DLD1 (cell line): ENCODE measurements around the gene MRPS9.

Source experiments
- in situ Hi-C: cut with HindIII; loops from 2 replicates; pipeline ENCODE4 v1.10.0; 2017; ENCODE audit warnings: low sequenced_read_pairs

Gene MRPS9

DNA sequence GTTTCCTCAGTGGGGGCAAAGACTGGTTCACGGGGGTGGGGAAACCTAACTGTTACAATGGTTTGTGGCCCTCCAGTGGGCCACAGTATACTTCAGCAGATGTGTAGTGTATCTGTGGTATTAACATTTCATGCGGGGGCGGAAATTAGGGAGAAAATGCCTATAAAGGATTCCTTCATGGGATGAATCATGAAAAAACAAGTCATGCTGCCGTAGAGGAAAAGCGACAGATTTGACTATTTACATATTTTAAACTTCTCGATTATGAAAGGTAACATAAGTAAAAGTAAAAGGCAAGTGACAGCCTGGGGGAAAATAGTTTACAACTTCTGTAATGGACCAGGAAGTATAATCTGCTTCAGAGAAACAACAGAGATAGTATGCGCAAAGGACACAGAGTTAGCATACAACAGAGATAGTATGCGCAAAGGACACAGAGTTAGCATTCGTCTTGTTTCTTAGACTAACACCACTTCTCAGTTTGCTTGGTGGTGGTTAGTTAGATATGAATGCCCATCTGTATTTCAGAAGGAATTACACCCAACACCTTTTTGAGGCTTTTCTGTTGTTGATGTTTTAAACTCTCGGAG, 41.1 kb downstream of the MRPS9 start:
- in situ Hi-C loops: no loop called here

DNA sequence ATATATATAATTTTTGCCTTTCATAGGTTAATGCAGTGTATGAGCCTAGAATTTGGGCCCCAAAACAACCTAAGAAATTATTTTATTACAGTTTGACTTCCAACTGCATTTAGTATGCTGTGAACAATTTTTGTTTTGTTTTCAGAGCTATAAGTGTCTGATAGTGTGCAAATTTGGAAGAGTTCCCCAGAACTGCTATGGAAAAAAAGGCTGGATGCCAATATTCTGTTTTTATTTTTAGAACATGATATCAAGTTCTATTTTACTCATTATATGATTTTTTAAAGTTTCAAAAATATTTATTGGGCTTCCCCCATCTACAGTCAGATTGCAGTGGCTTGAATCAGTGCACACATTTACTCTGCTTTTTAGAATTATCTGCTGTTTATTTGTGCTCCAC, 42.6 kb downstream of the MRPS9 start:
- in situ Hi-C loops: no loop called here

DNA sequence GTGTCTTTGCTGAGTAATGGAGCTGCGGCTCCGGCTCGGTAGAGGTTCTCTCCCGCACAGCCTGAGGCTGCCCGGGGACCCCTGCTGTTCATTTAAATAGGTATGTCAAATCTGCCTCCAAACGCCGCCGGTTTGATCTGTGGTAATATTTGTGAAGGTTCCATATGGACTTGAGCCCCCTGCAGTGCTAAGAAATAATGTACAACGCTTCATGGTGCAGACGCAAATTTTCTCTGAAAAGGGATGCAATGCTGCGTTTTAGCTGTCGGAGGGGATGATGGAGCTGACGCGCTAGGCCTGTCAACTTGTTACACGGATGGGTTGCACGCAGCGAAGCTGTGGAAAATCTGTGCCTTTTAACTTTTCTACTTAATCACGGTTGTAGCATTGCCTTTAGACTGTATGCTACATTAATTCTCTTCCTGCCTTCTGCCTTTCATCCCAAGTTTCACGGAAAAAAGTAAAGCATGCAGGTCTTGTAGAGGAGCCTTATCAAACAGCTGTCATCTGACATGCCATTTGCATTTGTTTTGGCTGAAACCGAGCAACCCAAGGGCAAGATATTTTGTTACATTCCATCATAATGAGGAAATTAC, 43.2 kb downstream of the MRPS9 start:
- in situ Hi-C loops: no loop called here

DNA sequence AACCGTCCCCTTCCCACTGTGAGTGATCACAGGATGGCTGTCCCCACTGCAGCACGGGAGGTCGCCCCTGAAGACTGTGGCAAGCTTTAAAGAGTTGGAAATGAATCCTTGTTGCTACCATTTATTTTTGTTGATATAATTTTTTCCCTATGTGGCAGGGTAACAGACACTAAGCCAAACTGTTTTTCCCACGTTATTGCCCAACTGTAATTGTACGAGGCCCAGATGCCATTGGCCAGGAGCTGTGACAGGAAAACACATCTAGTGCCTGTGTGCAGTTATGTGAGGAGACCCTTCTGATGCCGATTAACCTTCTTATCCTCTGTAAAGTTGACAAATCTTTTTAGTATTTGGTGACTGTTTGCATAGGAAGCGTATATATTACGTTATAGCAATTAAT, 44.2 kb downstream of the MRPS9 start:
- in situ Hi-C loops: no loop called here

DNA sequence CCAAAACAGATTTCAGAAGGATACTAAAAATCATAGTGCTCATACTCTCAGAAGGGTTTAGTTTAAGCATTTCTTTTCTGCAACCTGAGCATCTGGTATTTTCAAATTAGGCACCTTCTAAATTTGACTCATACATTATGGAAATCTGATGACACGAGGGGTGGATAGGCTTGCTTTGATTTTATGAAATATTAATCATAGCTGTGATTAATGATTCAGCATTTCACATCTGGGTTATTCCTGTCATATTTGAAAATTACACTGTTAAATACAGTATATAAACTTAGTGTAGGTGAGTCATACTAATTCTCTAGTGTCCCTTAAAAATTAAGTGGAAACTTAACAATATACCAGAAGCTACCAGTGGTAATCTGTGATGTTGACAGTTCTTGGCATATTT, 47.7 kb downstream of the MRPS9 start:
- in situ Hi-C loops: no loop called here

DNA sequence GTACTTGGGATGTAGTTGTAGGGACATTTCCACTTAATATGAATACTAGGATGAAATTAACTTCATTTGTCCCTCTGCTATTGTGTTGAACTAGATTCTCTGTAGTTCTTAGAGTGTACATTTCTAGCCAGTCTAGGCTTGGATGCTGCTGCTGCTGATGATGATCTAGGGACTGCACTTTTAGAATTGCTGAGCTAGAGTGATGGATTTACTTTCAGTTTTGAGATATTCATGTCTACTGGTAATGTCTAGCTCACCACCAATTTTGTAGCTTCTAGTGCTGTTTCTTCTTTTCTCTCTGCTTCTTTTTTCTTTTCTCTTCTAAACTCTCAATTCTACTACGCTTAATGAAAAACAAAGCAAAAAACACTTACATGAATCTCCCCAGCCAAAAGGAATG, 49.4 kb downstream of the MRPS9 start:
- in situ Hi-C loops: no loop called here

DNA sequence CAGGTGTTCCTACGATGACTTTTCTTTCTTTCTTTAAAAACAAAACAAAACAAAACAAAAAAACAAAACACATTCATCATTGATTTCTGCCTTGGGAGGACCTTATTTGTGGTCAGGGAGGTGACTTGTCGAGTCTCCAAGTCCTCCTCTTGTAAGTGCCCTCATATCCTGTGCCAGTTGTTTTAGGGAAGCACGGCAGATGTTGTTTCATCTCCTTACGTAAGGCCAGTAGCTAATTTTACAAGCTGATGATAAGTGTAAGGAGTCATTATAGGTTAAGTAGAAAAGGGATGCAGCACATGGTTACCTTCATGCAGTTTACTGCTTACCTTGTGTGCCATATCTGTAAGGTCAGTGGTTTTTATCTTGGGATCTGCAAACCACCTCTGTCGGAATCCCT, 52.2 kb downstream of the MRPS9 start:
- in situ Hi-C loops: no loop called here

DNA sequence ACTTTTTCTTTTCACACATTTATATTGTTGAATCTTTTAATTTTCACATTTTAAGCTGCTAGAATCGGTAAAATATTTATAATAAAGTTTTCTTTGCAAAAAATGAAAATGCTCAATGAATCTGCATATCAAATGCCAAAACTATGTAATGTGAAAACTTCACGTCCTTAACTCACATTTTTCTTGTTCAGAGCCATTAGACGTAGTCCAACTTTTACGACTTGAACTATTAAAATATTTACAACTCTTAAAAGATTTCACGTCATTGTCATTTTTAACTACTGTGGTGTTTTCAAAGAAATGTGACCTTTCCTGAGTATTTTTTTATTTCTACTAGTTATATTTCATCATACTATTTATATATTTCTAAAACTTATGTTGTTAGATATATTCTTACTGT, 54.9 kb downstream of the MRPS9 start:
- in situ Hi-C loops: no loop called here

DNA sequence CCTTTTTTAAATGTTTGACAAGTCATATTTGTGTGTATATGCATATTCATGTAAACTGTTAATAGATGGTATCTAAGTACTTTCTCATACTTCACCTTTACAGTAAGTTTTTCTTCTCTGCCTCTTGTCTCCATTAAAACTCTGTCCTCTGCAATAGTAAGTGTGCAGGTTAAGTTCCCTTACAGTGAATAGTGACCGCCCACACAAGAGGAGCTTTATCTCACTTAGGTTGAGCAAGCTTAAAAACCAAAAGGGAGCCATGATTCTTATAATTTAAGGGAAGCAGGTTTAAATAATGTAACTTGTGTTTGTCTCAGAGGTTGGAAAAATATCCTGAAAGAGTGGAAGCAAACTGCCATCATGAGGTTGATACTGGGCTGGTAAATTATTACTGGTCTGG, 61.3 kb downstream of the MRPS9 start:
- in situ Hi-C loops: no loop called here

DNA sequence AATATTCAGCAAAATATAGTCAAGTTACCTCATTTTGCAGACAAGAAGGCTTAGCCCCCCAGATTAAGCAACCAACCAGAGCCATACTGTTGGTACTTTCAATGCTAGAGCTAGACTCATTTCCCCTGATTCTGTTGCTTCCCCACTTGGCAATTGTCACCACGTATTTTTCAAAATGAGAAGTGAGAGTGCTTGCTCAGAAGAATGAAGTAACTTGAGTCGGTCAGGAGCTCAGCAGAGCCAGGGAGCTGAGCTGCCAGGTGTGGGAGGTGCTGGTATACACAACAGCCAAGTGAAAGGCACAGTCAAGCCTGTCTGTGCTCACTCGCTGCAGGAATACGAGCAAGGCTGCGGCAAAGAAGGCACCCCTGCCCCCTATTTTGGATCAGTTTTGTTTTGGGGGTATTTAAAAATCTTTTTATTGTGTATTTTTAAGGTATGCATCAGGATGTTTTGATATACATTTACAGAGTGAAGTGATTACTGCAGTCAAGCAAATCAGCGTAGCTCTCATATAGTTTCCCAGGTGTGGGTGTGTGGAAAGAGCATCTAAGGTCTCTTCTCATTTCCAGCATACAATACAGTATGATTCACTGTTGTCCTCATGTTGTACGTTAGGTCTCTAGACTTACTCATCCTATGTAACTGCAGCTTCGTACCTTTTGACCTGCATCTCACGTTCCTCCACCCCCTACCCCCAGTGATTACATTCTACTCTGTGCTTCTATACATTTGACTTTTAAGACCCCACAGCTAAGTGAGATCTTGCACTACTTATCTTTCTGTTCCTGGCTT, 62.4 kb downstream of the MRPS9 start:
- in situ Hi-C loops: no loop called here

DNA sequence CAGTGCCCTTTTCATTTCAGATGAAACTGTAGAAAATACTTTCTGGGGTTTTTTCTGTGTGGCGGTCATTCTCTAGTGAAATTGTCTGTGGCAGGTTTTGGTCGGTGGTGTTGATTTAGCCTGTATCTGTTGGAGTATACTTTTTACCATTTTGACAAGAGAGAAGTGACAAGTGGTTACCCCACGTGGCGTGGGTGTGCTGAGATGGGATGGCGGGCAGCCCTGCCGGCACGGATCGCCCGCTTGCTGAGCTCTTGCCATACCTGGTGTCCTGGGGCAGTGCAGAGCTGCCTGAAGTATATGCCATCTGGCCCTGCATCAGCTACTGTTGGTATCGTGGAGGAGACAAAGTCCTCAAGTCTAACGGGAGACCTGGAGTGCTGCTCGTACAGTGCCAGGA, 64.1 kb downstream of the MRPS9 start:
- in situ Hi-C loops: no loop called here

DNA sequence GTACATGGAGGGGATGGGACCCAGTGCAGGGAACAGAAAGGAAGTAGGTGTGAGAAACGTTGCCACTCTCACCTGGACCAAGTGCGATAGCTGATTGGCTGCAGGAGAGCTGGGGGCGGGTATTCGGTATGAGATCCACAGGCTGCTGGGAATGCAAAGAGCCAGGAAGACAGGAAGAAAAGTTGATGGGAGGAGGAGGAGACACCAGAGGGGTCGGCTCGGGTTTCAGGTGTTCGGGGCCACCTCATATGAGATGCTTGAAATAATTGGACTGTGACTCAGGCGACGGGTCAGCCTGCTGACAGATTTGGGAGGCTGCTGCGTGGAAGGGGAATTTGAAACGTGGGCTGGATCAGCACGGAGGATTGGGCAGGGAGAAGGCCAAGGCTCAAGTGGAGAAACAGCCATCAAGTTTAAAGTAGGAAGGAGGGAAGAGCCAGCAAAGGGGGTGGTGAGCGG, 65.1 kb downstream of the MRPS9 start:
- in situ Hi-C loops: no loop called here

DNA sequence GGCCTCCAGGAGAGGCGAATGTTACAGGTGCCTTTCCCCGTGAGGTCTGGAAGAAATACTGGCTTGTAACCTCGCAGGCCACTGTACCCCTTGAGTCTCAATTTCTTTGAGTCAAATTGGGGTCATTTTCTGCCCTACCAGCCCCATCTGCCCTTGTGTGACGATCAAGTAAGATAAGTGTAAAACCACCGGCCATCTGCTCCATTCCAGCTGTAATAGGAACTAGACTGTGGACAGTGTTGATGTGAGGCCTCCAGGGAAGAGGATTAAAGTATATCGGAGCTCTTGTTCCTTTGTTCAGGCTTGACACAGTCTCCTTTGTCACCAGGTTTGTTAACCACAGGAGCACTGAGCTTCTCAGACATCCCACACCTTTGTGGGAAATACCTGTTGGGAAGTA, 65.6 kb downstream of the MRPS9 start:
- in situ Hi-C loops: no loop called here

DNA sequence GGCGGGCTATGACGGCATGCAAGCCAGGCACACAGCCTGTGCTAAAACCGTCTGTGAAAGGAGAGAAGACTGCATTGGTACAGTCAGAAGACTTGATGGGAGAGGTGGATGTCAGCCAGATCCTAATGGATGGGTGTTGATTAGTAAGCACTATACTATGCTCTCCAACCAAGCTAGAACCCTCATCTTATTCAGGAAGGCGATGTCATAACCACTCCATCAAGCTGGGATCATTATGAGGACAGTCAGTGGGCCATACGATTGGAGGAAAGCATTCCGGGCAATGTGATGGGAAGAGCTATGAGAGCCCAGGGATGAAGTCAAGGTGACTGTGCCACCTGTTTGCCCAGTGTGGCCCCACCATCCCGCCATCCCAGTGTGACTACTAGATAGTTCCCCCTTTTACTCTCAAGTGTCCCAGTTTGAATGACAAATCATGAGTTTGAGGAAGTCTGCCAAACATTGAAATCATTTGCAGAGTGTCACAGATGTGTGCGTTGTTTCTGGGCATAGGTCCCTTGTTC, 66.4 kb downstream of the MRPS9 start:
- in situ Hi-C loops: no loop called here

DNA sequence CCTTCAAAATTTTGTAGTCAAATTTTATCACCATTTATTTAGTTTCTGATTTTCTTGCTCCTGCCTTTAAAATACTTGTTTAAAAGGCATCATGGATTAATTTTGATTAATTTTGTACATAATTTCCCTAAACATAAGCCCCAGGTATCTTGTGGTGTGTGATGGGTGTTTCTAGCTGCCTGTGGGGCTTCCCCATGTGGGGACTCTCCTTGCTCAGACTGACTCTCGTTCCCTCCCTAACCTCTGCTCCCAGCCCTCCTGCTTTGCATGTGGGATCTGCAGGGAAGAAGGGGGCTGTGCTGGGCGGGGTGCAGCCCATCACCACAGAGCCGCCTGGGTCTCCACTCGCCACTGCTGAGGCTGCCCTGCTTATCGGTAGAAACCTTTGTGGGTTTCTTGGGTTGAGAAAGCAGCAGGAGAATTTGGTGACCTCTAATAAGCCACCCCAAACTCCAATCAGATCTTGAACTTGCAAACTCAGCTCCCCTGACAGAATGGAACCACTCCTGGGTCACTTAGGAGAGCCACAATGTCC, 72.5 kb downstream of the MRPS9 start:
- in situ Hi-C loops: no loop called here

DNA sequence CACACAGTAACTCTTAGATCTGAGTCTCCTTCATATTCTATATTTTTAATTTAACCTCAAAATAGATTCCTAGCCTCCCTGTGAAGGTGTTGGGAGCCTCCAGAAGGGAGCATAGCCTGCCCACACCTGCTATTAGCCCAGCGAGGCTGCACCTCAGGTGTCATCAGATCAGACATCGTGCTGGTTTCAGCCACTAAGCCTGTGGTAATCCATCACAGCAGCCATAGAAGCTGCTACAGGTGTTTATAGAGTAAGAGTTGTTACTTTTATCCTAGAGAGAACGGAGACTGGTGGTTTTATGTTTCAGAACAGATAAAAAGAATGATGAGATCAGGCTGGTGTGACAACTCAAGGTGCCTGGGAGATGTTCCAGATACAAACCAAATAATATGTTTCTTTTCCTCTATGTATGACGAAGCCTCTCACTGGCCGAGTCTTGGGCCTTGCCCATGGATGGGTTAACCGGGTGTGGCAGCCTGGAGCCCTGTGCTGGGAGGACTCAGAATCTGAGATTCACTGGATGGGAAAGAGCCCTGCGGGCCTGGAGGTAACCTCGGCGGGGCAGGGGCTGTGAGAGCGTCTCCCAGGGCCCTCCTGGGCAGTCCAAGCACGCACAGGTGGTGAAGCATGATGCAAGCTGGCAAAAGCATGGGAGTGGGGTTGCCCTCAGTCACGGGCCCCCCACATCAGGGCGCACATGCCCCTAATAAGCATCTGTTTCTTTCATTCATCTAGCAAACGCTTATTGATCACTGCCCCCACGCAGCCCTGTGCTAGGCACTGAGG, 73.7 kb downstream of the MRPS9 start:
- in situ Hi-C loops: no loop called here

DNA sequence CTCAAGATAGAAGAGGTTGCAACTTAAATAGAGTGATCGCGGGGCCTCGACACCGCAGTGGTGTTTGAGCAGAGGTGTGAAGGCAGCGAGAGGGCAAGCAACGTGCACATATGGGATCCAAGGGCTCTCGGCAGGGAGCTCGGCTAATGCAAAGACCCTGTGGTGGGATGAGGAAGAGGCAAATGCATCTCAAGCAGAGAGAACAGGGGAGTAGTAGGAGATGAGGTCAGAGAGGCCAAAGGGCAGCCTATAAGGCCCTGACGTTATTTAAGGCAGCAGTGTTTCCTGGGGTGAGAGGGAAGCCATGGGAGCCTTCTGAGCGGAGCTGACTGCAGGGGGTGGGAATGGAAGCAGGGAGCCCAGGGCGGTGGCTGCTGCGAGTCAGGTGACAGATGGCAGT, 74.5 kb downstream of the MRPS9 start:
- in situ Hi-C loops: no loop called here

DNA sequence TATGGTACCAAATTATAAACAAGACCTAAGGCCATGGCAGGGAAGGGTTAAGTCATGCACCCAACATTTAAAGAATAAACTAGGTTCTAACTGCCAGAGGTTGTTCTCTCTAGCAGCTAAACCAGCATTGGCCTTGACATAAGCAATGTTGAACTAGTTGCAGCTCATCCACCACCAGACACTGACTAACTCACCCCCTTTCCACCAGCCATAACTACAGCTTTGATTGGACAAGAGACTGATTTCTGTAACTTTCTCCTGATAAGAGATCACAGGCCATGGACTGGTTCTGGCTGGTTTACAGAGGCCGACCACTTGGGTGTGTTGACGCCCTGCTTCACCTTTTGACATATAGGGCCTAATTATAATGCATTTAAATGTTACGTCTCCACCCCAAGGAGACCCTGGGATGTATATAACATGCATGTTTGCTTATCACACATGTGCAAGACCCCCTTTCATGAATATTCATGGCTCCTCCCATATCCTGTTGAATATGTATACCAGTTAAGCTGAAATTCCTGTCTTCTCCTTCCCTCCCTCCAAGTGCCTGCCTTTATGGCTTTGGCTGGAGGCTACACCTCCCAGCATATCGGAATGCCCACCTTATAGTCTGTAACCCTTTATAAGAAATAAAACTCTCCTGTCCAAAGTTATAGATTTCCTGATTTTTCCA, 75.9 kb downstream of the MRPS9 start:
- in situ Hi-C loops: no loop called here

DNA sequence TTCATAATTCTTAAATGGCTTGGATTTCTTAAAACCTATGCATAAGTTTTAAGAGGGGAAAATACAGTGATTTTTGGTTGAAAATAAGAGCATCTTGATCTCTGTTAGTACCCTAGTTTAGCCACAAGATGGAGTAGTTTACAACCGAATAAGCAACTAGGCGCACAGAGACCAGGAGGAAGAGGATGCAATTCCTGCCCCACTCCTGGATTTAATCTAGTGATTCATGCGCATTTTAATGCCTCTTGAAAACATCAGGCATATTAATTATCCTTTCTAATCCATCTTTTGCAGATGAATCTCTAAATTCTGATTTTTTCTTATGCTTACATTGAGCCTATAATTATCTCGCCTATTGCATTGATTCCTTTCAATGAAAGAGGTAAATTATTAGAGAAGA, 76.7 kb downstream of the MRPS9 start:
- in situ Hi-C loops: no loop called here

DNA sequence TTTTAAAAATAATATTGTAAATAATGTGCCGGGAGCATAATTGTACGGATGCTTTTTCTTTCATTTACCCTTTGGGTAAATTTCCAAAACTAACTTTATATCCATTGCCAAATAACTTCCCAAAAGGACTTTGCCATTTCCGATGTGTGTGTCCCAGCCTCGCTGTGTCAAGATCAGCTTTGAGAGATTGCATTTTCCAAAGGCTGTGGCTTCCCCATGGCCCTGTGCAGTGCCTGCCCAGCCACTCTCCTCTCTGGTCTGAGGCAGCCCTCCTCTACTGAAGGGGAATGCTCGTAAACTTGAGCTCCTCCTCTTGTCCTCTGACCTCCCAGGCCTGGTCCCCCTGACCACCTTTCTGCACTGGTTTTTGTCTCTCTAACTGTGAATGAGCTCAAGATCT, 78.5 kb downstream of the MRPS9 start:
- in situ Hi-C loops: no loop called here

DNA sequence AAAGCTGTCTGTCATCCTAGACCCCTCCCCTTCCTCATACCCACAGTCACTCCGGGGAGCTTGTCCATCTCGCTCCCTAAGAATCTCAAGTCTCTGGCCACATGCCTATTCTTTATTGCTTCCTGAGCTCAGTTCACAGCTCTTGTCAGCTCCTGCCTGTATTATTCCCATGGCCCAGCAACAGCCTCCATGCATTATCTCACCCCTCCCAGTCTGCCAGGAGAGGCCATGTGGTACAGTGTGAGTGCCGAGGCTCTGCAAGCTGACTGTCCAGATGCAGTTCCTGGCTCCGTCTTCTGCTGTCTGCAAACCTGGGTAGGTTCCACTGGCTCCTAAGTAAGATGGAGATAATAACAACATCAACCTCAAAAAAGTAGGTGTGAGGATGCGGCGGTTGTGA, 79.7 kb downstream of the MRPS9 start:
- in situ Hi-C loops: no loop called here
